ENCODE measurements around the gene ACSM3. TPM values are rescaled to one million over a fixed set of nuclear protein-coding genes. Genes with fewer than 3 reads are reported as not detected.

ACSM3 gene
- total RNA-seq, 1 donor from 2014 or later: 0.47 TPM

DNA sequence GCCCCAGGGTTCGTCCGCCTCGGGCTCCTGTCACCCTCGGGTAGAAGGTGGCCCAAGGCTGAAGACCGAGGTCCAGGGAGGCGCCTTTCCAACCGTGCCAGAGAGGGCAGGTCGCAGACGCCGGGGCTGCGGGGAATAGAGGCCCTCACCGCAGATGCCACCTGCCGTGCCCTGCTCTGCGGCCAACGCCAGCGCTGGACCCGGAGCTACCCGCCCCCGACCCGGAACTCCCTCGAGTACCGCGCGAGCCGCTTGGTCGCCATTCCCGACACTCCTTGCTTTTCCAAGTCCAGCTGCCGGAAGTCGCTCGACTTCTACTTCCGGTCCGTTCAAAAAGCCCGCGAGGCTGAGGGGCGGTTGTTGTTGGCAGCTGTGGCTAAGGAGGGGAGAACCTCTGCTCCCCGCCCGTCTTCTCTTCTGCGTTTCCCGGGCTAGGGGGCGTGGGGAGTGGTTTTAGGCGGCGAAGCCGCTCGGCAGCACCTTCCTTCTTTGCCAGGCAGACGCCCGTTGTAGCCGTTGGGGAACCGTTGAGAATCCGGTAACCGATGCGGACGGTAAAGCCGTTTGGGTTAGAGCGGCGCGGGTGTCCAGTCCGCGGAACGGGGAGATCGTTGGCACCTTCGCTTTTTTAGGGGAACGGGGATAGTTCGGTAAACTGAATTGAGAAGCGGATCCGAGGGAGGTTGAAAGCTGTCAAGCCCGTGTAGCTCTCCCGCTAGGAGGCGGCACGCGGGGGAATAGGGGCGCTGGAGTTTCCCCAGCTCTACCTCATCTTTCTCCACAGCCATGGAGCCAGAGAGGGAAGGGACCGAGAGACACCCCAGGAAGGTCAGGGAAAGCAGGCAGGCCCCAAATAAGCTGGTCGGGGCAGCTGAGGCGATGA, 42.6 kb downstream of the ACSM3 start, which contains the start of the genes ERI2 and REXO5:
ERI2 (minus strand) TSS at position 305 of the 883 bp plus-strand sequence; CDS start at position 263, 42 bp downstream.
REXO5 (plus strand) TSS at position 360 of the 883 bp plus-strand sequence; CDS start at position 787, 427 bp downstream.
- peak; percentile 84 for DNase-seq

- no peak for DNase-seq
Observed at GRCh38 chr16:20807862-20808261, 44.0 kb downstream of the ACSM3 start.

DNA sequence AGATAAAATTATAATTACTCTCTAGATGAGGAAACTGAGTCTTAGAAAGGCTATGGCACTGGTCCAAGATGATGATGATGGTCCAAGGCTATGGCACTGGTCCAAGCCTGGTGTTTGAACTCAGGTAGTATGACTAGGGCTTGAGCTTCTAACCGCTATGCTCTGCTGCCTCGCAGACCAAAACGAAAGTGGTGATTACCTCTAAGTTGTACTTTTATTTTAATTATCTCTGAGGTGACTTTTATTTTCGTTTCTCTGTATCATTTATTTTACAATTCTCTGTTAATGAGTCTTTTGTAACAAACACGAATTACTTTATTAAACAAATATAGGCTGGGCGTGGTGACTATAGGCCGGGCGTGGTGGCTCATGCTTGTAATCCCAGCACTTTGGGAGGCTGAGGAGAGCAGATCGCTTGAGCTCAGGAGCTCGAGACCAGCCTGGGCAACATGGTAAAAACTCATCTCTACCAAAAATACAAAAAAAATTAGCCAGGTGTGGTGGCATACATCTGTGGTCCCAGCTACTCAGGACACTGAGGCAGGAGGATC, 48.1 kb downstream of the ACSM3 start:
- no peak for DNase-seq

- no peak for DNase-seq
Observed at GRCh38 chr16:20812510-20812909, 48.7 kb downstream of the ACSM3 start.

GRCh38 chr16:20814784-20815183, 51.0 kb downstream of the ACSM3 start:
- DNase-seq: peak; percentile 3

GRCh38 chr16:20818929-20819585, 55.2 kb downstream of the ACSM3 start:
- no peak for DNase-seq

- no peak for DNase-seq
Observed at GRCh38 chr16:20821682-20822081, 57.9 kb downstream of the ACSM3 start.

DNA sequence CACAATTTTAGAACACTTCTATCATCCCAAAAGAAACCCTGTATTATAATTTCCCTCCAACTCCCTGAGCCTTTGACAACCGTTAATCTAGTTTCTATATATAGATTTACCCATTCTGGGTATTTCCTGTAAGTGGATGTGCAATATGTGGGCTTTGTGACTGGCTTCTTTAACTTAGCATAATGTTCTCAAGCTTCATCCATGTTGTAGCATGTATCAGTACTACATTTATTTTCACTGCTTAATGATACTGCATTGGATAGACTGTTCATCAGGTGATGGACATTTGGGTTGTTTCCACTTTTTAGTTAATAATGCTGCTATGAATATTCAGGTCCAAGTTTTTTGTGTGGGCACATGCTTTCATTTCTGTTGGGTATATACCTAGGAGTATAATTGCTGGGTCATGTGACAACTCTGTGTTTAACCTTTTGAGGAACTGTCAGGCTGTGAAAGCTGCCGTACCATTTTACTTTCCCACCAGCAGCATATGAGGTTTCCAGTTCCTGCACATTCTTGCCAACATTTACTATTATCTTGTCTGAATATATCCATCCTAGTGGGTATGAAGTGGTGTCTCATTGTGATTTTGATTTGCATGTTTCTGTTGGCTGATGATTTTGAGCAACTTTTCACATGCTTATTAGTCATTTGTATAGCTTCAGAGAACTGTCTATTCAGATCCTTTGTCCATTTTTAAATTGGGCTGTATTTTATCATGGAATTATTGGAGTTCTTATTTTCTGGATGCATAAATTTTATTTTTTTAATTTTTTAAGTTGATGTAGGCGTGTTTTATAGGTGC, 58.9 kb downstream of the ACSM3 start:
- no peak for DNase-seq

DNA sequence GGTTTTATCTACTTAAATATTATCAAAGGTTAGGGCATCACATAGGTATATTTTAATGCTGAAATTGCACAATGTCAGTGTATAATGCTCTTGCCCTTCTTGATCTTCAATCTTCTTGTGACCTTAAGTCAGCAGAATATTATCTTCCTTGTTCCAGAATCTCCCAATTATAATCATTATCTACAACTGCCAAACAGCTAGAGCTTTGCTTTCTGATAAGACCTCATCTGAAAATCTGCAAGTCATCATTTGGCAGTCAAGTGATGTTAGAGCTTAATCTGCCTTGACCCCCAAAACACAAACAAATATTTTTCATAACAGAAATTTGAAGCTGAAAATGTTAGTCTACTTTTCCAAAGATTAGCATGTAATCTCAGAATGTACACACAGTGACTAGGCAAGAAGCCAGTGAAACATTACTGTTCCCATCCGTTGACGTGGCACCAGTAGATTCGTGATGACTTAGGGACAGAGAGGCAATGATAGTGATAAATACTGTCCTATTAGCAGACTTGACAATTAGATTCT, 62.3 kb downstream of the ACSM3 start:
- no peak for DNase-seq

- no peak for DNase-seq
Observed at GRCh38 chr16:20829536-20829935, 65.7 kb downstream of the ACSM3 start.

- no peak for DNase-seq
Observed at GRCh38 chr16:20830372-20830771, 66.6 kb downstream of the ACSM3 start.

- no peak for DNase-seq
Observed at GRCh38 chr16:20833086-20833485, 69.3 kb downstream of the ACSM3 start.

DNA sequence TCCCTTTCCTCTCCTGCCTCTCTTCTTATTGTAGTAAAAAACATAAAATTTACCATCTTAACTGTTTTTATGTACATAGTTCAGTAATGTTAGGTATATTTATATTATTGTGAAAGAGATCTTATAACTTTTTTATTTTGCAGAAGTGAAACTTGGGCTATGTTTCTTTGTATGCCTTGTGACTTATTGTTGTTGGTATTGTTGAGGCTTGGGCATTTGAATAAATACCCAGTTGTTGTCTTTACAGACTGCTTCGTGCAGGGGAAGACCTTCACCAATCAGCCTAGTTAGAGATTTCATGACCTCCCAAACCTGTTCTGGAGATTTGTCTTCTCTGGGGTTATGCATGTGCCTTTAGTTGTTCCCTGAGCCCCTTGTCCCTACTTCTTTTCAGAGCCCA, 74.4 kb downstream of the ACSM3 start:
- DNase-seq: no peak

DNA sequence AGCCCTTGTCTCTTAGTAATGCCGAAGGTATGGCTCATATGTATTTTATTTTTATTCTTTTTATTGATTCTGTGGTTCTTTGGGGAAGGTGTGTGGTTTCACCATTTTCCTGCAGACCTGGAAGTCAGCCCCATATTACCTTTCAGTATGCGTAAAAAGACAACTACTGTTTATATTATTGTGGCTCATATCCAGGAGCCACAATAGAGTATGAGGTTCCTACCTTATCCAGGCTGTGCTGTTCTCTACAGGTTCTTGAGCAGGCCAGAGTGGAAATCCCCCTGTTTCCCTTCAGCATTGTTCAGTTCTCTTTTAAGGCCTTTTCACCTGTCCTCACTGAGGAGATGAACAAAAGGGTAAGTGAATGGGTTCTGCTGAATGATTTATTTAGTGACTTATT, 75.7 kb downstream of the ACSM3 start:
- no peak for DNase-seq

- DNase-seq: no peak
Observed at GRCh38 chr16:20844054-20844453, 80.2 kb downstream of the ACSM3 start.

DNA sequence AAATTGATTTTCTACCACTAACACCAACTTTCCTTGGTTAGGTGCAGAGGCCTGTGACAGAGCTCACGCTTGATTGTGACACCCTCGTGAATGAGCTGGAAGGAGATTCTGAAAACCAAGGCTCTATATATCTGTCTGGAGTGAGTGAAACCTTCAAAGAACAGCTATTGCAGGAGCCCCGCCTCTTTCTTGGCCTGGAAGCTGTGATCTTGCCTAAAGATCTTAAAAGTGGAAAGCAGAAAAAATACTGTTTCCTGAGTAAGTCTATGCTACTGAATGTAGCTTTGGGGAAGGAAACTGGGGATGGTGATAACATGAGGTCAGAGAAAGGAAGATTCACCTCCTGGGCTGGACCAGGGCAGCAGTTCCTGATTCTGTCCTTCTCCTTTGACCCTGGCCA, 80.8 kb downstream of the ACSM3 start:
- no peak for DNase-seq

- DNase-seq: no peak
Observed at GRCh38 chr16:20846030-20846429, 82.2 kb downstream of the ACSM3 start.

- no peak for DNase-seq
Observed at GRCh38 chr16:20846551-20846950, 82.7 kb downstream of the ACSM3 start.

Data from occipital lobe (tissue), 2 donors.